ENCODE measurements around the gene MYBPC2.
"Not testable (repeated sequence)": the region's sequence is repeated elsewhere in the genome, so short reads cannot be mapped to it uniquely, and the experiment has no call there.

MYBPC2 gene

DNA sequence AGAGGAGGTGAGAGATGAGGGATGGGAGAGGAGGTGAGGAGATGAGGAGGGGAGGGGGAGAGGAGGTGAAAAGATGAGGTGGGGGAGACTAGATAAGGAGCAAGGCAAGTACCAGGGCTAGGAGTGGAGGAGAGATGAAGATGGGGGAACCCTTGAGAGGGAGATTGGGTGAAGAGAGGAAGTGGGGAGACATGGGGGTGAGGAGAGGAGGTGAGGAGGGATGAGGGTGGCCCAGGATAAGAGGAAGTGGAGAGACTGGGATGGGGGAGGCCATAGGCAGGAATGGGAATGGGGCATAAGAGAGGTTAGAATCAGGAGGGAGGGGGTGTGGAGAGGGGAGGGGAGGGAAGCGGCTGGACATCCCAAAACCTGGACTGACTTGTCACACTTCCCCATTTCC, 26.9 kb downstream of the MYBPC2 start:
- DNase-seq = no peak

DNA sequence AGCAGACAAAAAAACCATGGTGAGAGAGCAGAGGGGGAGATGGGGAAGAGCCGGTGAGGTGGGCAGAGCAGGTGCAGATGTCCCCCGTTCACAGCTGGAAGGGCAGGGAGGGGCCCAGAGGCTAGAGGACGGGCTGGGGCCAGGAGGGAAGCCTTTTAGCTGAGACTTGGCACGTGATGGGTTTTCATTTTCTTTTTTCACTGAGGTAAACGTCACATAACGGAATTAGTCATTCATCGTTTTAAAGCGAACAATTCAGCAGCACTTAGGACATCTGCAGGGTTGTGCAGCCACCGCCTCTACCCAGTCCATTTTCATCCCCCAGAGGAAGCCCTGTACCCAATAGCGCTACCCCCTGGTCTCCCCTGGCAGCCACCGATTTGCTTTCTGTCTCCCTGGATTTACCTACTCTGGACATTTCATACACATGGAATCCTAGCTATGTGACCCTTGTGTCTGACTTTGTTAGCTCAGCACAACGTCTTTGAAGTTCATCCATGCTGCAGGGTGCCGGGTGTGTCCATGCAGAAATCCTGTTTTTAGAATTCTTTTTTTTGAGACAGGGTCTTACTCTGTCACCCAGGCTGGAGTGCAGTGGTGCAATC, 27.6 kb downstream of the MYBPC2 start:
- peak; percentile 22 for DNase-seq

DNA sequence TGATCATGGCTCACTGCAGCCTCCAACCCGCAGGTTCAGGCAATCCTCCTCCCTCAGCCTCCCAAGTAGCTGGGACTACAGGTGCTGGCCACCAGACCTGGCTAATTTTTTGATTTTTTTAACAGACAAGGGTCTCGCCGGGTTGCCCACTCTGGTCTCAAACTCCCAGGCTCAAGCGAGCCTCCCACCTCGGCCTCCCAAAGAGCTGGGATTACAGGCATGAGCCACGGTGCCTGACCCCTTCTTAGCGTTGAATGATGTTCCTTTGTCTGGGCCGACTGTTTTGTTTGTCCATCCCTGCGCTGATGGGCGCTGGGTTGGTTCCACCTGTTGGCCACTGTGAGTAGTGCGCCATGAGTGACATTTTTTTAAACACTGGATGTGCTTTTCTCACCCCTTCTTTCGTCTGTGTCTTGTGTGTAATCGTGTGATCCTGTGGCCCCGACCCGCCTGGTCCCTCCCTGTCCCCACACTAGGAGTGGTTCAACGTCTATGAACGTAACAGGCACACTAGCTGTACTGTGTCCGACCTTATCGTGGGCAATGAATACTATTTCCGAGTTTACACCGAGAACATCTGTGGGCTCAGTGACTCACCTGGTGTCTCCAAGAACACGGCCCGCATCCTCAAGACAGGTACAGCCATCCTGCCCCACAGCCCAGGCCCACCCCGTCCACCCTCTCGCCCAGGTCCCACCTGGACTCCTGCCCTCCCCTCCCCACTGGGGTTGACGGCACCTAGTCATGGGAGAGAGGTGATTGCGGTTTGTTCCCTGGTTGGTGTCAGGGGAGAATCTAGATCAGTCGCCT, 28.6 kb downstream of the MYBPC2 start:
- peak; percentile 56 for DNase-seq

DNA sequence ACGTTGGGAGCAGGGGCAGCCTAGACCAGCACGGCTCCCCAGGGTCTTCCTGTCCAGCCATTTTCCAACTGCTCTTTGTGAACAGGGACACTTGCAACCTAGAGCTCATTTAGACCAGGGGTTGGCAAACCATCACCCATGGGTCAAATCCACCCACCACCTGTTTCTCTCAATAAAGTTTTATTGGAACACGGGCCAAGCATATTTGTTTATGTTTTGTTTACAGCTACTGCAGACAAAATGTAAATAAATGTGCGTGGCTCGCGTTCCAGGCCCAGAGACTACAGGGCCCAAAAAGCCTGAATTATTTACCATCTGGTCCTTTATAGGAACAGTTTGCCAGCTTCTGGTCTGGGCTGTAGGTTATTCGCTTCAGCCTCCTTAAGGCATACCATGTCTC, 30.3 kb downstream of the MYBPC2 start:
- no peak for DNase-seq

DNA sequence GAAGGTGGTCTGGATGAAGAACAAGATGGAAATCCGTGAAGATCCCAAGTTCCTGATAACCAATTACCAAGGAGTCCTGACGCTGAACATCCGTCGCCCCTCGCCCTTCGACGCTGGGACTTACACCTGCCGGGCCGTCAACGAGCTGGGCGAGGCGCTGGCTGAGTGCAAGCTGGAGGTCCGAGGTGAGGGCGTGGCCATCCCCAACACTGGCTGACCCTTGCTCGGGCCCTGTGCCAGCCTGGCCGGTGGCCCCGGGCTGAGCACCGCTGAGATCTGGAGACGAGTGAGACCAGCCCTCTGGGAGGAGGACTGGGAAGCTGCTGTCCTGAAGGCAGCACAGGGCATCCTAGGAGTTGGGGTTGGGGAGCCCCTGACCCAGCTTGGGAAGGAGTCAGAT, 31.7 kb downstream of the MYBPC2 start:
- no peak for DNase-seq

DNA sequence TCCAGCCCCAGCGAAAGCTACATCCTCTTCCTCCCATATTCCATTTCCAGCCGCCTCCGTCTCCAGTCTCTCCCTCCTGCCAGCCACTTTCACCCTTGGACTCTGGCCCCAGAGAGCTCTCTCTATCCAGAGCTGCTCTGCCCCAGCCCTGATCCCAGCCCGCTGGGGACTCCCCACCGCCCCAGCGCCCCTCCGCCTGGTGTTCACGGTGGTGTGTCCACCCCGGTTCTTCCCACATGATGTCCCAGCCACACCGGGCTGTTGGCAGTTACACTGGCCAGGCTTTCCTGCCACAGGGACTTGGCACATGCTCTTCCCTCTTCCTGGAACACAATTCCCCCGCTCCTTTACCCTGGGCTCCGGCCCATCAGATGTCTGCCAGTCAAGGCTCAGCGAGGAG, 32.3 kb downstream of the MYBPC2 start:
- DNase-seq = no peak

DNA sequence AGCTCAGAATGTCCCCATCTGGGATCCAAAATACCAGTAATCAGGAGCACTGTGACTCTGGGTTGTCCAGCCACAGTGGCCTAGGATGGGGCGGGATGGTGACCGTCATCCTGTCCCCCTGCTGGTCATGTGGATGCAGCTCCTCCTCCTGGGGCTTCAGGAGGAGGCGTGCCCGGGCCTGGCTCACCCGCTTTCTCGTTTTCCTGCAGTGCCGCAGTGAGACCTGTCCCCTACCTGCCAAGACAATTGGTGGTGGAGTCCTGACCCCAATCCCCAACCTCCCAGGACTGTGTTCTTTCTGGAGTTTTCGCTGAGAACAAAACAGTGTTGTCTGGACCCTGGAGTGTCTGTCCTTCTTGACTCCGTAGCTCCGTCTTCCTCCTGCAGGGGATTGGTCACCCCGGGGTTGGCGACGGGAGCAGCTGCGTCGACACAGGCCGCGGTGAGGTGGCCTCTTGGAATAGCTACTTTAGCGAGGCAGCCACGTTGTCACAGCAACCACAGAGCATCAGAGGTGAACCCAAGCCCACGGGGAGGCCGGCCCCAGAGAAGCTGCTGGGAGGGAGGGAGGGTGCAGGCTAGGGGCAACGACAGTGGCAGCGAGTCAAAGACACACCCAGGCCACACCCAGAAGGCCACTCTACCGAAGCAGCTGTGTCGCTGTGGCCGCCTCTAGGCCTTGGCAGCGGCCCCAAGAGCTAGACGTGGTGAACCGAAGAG, 33.5 kb downstream of the MYBPC2 start:
- no peak for DNase-seq

DNA sequence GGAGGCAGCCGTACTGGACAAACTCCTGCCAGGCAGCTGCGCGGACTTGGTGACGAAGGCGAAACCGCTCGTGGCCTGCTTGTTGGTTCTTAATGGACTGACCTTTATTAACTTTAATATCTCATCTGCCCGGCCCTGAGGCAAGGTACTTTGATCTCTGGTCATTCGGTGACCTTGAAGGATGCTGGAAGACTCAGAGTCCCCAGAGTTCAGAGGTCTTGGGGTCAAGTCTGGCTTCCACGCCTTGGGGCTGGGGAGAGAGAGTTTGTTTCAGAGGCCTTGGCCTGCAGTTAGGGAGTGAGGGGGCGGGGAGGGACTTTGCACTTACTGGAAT, 34.0 kb downstream of the MYBPC2 start:
- DNase-seq = no peak

DNA sequence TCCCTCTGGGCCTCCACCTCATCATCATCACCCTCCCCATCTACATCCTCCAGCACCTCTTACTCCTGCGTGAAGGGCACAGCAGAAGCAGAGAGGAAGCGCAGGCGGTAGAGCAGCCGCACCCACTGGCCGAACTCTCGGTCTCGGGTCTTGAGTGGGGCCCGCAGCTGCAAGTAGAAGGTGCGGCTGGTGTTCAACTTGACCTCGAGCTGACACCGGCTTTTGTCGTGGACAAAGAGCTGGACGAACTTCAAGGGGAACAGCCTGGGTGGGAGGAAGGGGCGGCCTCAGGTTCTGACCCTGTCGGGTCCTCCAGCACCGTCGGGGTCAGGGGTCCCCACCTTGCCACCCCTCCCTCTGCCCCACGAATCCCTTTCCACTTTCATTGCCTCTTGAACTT, 34.9 kb downstream of the MYBPC2 start:
- no peak for DNase-seq

DNA sequence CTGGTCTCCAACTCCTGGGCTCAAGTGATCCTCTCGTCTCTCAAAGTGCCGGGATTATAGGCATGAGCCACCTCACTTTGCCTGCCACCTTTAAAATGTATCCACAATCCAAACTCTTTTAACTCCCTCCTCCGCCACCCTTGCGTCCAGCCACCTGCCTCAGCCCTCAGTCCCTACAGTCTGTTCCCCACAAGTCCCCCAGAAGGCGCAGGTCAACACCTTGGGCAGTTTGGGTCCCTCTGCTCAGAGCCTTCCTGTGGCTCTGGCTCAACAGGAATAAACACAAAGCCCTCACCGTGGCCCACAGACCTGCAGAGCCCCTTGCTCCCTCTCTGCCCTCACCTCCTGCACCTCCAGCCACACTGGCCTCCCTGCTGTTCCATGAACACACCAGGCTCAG, 36.1 kb downstream of the MYBPC2 start:
- DNase-seq = no peak

DNA sequence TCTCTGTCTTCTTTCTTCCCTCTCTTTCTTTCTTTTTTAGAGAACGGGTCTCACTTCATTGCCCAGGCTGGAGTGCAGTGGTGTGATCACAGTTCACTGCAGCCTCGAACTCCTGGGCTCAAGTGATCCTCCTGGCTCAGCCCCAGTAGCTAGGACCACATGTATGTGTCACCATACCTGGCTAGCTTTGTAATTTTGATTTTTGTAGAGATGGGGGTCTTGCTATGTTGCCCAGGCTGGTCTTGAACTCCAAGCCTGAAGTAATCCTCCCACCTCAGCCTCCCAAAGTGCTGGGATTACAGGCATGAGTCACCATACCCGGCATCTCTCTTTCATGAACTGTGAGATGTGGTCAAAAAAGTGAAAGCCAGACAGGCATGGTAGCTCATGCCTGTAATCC, 40.6 kb downstream of the MYBPC2 start:
- not testable (repeated sequence) for DNase-seq

DNA sequence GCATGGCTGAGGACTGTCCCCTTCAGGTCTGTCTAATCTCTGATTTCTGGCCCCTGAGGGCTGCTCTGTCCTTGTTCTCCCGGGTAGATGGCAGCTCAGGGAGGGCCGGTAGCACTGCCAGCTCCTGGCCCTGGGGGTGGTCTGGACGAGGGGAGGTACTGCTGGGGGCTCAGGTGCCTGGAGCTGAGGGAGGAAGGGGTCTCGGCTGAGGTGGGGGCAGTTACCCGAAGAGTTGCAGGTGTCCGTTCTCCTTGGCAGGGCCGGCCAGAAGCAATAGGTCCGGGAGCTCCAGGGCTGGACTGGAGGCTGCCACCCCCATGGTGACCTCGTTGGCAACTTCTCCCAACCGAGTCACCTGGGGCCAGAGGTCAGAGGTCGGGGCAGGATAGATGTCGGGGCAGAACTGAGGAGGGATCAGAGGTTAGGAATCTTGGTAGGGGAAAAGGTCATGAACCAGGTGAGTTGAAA, 42.4 kb downstream of the MYBPC2 start:
- DNase-seq = no peak

DNA sequence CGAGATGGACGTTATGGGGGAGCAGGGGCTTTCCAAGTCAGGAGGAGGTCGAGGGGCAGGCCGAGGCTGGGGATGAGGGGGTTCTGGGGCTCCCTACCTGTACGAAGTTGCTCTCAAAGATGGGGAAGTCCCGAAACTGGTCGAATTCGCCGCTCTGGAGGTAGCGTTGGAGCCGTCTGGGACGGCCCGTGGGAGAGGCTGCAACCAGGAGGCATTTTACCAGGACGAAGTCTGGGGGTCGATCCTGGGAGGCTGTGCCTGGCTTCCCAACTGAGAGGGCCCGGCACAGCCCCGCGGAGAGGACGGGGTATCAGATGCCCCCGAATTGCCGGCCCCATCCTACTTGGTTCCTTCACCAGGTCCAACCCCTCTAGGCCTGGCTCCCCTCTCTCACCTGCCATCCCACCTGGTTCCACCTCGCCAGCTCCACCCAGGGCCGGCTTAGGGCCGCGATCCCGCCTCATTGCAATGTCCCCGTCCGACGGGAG, 43.1 kb downstream of the MYBPC2 start:
- no peak for DNase-seq

DNA sequence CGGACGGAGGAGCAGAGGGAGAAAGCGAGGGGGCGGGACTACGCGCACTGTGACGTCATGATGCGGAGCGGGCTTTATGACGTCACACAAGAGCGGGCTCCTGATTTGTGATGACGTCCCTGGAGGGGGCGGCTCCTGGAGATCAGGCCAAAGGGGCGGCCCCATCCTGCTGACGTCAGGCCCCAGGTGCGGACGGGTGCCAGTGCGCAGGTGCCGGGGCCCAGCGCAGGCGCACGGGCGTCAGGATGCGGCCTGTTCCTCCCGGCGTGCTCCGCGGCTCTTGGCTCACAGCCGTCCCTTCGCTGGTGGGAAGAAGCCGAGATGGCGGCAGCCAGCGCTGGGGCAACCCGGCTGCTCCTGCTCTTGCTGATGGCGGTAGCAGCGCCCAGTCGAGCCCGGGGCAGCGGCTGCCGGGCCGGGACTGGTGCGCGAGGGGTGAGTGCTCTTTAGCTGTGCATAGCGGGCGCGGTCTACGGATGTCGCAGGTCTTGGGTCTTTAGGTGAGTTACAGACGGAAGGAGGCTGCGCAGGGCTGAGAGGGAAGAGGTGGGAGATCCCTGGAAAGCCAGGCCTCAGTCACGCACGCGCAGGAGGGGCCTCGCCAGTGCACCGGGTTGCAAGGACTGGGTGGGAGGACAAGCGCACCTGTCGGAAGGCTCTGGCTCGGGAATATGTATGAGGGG, 43.7 kb downstream of the MYBPC2 start, which contains the start of the genes EMC10 and GARIN5A:
EMC10 (plus strand) TSS at position 284 of the 683 bp plus-strand sequence; CDS start at position 322, 38 bp downstream.
GARIN5A (minus strand) TSS at position 625 of the 683 bp plus-strand sequence; CDS start at position 165, 460 bp downstream.
- peak; percentile 93 for DNase-seq

DNA sequence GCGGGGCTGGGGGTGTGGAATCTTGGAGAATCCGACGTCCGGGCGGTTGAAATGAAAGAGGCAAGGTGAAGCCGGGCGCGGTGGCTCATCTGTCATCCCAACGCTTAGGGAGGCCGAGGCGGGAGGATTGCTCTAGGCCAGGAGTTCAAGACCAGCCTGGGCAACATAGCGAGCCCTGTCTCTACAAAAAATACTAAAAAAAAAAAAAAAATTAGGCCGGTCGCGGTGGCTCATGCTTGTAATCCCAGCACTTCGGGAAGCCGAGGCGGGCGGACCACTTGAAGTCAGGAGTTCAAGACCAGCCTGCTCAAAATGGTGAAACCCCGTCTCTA, 44.2 kb downstream of the MYBPC2 start:
- no peak for DNase-seq

DNA sequence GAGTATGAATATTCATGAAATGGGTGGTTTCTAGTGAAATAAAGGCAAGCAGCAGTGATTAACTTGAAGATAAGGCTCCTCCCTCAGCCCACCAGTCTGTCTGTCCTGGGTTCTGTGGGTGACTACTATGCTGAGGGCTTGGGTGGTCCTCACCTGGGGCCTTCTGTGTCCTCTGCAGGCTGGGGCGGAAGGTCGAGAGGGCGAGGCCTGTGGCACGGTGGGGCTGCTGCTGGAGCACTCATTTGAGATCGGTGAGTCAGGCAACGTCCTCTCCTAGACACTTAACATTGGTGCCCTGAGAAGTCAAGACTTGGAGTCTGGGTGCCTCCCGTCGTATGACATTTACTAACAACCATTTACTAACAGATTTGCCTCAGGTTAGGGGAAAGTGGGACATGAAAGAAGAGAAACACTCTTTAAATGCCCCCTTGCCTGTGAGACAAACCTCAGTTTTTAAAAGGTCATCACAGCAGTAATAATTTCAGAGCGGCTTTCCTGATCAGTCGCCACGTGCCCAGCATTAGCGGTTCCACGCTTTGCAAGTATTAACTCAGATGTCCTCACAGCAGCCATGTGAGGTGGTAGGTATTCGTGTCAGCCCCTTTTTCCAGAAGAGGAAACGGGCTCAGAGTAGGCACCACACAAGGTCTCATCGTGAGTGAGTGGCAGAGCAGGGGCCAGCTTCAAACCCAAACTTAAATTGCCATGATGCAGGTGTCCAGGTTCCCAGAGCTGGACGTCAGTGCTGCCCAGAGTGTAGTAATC, 45.2 kb downstream of the MYBPC2 start:
- DNase-seq = no peak

DNA sequence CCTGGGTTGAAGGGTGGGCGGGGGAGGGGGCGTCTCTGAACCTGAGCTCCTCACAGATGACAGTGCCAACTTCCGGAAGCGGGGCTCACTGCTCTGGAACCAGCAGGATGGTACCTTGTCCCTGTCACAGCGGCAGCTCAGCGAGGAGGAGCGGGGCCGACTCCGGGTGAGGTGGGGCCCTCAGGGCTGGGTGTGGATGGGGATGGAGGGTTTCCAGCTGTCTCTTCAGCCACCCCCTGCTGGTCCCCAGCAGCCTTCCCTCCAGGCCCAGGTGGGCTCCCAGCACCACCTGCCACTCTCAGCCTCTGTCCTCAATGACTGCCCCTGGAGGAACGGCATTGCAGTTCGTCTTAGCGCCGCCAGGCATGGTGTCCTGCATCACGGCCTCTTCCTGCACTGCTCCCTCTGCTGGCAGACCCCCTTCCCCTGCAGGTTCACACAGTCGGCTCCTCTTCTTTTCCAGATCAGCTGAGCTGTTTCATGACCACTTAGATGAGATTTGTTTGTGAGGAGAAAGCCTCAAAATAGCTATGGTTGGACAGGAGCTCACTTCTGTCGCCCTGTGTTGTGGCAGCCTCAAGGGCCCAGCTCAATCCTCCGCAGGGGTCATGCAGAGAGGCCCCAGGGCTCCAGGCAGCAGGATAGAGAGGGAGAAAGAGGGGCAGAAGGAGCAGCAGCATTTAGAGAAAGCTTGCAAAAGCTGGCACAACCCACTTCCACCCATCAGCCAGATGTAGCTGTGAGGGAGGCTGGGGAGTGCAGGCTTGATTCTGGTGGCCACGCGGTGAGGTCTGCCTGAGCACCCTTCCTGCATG, 46.4 kb downstream of the MYBPC2 start:
- DNase-seq = peak; percentile 14

DNA sequence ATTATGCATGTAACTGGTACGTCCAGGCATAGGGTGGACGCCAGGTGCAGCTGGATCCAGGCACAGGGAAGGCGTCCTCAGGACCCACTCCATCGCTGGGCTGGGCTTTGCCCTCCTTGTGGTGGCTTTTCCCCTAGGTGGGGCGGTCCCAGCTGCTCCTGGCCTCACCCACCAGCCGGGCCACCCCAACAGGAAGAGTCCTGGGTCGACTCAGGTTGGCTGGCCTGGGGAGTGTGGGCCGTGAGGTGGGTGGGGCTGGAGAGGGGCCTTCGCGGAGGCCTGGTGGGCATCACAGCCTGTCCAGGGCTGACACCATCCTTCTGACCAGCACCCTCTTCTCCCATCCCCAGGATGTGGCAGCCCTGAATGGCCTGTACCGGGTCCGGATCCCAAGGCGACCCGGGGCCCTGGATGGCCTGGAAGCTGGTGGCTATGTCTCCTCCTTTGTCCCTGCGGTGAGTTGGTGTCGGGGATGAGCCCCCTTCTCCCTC, 47.1 kb downstream of the MYBPC2 start:
- no peak for DNase-seq

DNA sequence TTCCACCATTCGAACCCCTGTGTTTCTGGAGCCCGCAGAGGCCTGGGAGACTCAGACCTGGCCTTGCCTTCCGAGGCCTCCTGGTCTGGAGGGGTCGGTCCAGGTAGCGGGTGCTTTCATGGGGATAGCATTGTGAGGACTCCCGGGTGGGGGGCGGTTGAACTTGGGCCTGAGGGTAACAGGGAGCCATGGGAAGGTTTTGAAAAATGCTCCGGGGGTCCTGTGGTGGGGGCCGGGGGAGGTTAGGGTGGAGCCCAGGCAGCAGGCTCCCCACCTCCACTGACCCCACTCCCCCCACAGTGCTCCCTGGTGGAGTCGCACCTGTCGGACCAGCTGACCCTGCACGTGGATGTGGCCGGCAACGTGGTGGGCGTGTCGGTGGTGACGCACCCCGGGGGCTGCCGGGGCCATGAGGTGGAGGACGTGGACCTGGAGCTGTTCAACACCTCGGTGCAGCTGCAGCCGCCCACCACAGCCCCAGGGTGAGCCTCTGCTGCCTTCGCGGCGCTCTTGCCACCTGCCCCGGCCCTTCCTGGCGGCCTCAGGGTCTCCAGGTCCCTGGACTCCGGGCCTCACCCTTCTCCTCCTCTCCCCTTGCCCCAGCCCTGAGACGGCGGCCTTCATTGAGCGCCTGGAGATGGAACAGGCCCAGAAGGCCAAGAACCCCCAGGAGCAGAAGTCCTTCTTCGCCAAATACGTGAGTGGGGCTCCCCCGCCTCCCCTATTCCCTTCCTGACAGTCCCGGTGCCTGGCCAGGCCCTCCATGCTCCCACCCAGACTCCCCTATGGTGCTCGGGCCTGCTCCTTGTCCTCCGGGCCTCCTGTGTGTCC, 47.8 kb downstream of the MYBPC2 start:
- no peak for DNase-seq
